HEK293 (cell line): Measurements from ENCODE around the gene MUC5B.
A peak's percentile ranks its signal among the peaks of the same experiment; 100 is the strongest.

ENCODE experiments used
- CTCF ChIA-PET: fragments of 350-600 bp; formaldehyde crosslinking; extraction: SDS; loops from one replicate; lab custom pipeline; 2021; ENCODE audit warnings: antibody characterized with exemption; lab: Yijun Ruan, JAX
- POLR2A ChIA-PET: fragments of 300-600 bp; formaldehyde crosslinking; extraction: SDS; loops from one replicate; lab custom pipeline; 2020; ENCODE audit warnings: antibody characterized with exemption, inconsistent platforms; lab: Yijun Ruan, JAX
- H3K27ac ChIP-seq: fragments of 200-500 bp; sonication (Bioruptor generic); 2 replicates; pipeline ENCODE4 v1.5.1; 2014; ENCODE audit warnings: low read depth, low read length, control low read depth, inconsistent platforms; ENCODE audit errors: extremely low read depth
- H3K36me3 ChIP-seq, 2 experiments: fragments of 200-500 bp in 1 of 2; sonication (Bioruptor generic) in 1 of 2; 1 replicate in 1 of 2; 2 replicates in 1 of 2; pipeline ENCODE4 v1.5.1; 2014 to 2017; ENCODE audit warnings: inconsistent platforms in 2 of 2, low read length in 2 of 2; ENCODE audit not compliant: control insufficient read depth in 2 of 2, insufficient read depth in 1 of 2
- H3K4me1 ChIP-seq: fragments of 200-500 bp; sonication (Bioruptor generic); 2 replicates; pipeline ENCODE4 v1.5.1; 2014; ENCODE audit warnings: mild to moderate bottlenecking, low read length, inconsistent platforms; ENCODE audit not compliant: control insufficient read depth, insufficient read depth
- H3K4me3 ChIP-seq: 2 replicates; pipeline ENCODE4 v1.5.1; 2011; ENCODE audit warnings: low read depth, mild to moderate bottlenecking, control low read depth, low read length, moderate library complexity
- H3K9me3 ChIP-seq: fragments of 200-500 bp; sonication (Bioruptor generic); 2 replicates; pipeline ENCODE4 v1.5.1; 2014; ENCODE audit warnings: low read depth, low read length, inconsistent platforms; ENCODE audit not compliant: control insufficient read depth, insufficient read depth
- ATF2 ChIP-seq: fragments of 450-650 bp; formaldehyde crosslinking; IDR thresholded peaks from 2 replicates; pipeline ENCODE4 v1.5.1; 2016; ENCODE audit warnings: missing biosample characterization, missing genetic modification characterization, low read depth
- FEZF1 ChIP-seq: fragments of 450-650 bp; formaldehyde crosslinking; IDR thresholded peaks from 2 replicates; pipeline ENCODE4 v1.5.1; 2016; ENCODE audit warnings: missing biosample characterization, missing genetic modification characterization
- HOXC10 ChIP-seq: sonication (generic); formaldehyde crosslinking; IDR thresholded peaks from 2 replicates; pipeline ENCODE4 v1.8.1; 2023; ENCODE audit warnings: mild to moderate bottlenecking, missing genetic modification reagents
- HOXD13 ChIP-seq: sonication (generic); formaldehyde crosslinking; IDR thresholded peaks from 2 replicates; pipeline ENCODE4 v1.8.0; 2022; ENCODE audit warnings: missing genetic modification reagents, borderline replicate concordance
- KLF1 ChIP-seq: fragments of 450-650 bp; formaldehyde crosslinking; IDR thresholded peaks from 2 replicates; pipeline ENCODE4 v1.5.1; 2016; ENCODE audit warnings: missing biosample characterization, missing genetic modification characterization
- KLF17 ChIP-seq: fragments of 450-650 bp; formaldehyde crosslinking; IDR thresholded peaks from 2 replicates; pipeline ENCODE4 v1.5.1; 2016; ENCODE audit warnings: missing biosample characterization, missing genetic modification characterization
- OSR2 ChIP-seq: fragments of 450-650 bp; formaldehyde crosslinking; IDR thresholded peaks from 2 replicates; pipeline ENCODE4 v1.5.1; 2016; ENCODE audit warnings: missing biosample characterization, missing genetic modification characterization
- PRDM6 ChIP-seq: fragments of 450-650 bp; formaldehyde crosslinking; IDR thresholded peaks from 2 replicates; pipeline ENCODE4 v1.5.1; 2017; ENCODE audit warnings: missing biosample characterization, missing genetic modification characterization
- SETDB1 ChIP-seq: IDR thresholded peaks from one replicate; pipeline ENCODE4 v1.6.1; 2017; ENCODE audit warnings: mild to moderate bottlenecking, low read length, moderate library complexity, mixed read lengths; ENCODE audit not compliant: insufficient read length
- TRIM28 ChIP-seq: IDR thresholded peaks from 2 replicates; pipeline ENCODE4 v1.6.1; 2011; ENCODE audit warnings: low read length, control low read depth, borderline replicate concordance
- ZBTB17 ChIP-seq: fragments of 450-650 bp; formaldehyde crosslinking; IDR thresholded peaks from 2 replicates; pipeline ENCODE4 v1.5.1; 2016; ENCODE audit warnings: missing biosample characterization, missing genetic modification characterization
- ZFHX2 ChIP-seq: fragments of 450-650 bp; formaldehyde crosslinking; conservative IDR thresholded peaks from 2 replicates; pipeline ENCODE4 v1.5.1; 2016; ENCODE audit warnings: missing biosample characterization, missing genetic modification characterization
- ZNF146 ChIP-seq: fragments of 450-650 bp; formaldehyde crosslinking; IDR thresholded peaks from 2 replicates; pipeline ENCODE4 v1.5.1; 2016; ENCODE audit warnings: missing biosample characterization, missing genetic modification characterization
- ZNF174 ChIP-seq: fragments of 450-650 bp; formaldehyde crosslinking; IDR thresholded peaks from 2 replicates; pipeline ENCODE4 v1.5.0; 2017; ENCODE audit warnings: missing biosample characterization, mild to moderate bottlenecking, missing genetic modification characterization
- ZNF2 ChIP-seq: fragments of 450-650 bp; formaldehyde crosslinking; IDR thresholded peaks from 2 replicates; pipeline ENCODE4 v1.5.1; 2016; ENCODE audit warnings: missing biosample characterization, missing genetic modification characterization
- ZNF214 ChIP-seq: fragments of 450-650 bp; formaldehyde crosslinking; IDR thresholded peaks from 2 replicates; pipeline ENCODE4 v1.5.1; 2017; ENCODE audit warnings: missing biosample characterization, mild to moderate bottlenecking, missing genetic modification characterization, borderline replicate concordance
- ZNF324 ChIP-seq: fragments of 450-650 bp; formaldehyde crosslinking; IDR thresholded peaks from 2 replicates; pipeline ENCODE4 v1.5.1; 2016; ENCODE audit warnings: missing biosample characterization, missing genetic modification characterization
- ZNF37A ChIP-seq: fragments of 450-650 bp; IDR thresholded peaks from 2 replicates; pipeline ENCODE4 v1.5.1; 2018; ENCODE audit warnings: missing biosample characterization, missing genetic modification characterization
- ZNF549 ChIP-seq: fragments of 450-650 bp; IDR thresholded peaks from 2 replicates; pipeline ENCODE4 v1.5.1; 2018; ENCODE audit warnings: missing biosample characterization, missing genetic modification characterization, mild to moderate bottlenecking, inconsistent platforms, moderate library complexity
- ZNF558 ChIP-seq: fragments of 450-650 bp; formaldehyde crosslinking; IDR thresholded peaks from 2 replicates; pipeline ENCODE4 v1.5.1; 2016; ENCODE audit warnings: missing biosample characterization, missing genetic modification characterization
- ZNF600 ChIP-seq: fragments of 450-650 bp; formaldehyde crosslinking; IDR thresholded peaks from 2 replicates; pipeline ENCODE4 v1.5.1; 2016; ENCODE audit warnings: missing biosample characterization, missing genetic modification characterization
- ZNF610 ChIP-seq: fragments of 450-650 bp; formaldehyde crosslinking; IDR thresholded peaks from 2 replicates; pipeline ENCODE4 v1.5.1; 2016; ENCODE audit warnings: missing biosample characterization, missing genetic modification characterization, borderline replicate concordance
- ZNF645 ChIP-seq: fragments of 450-650 bp; formaldehyde crosslinking; IDR thresholded peaks from 2 replicates; pipeline ENCODE4; 2016; ENCODE audit warnings: missing biosample characterization, missing genetic modification characterization
- ZNF704 ChIP-seq: fragments of 450-650 bp; formaldehyde crosslinking; IDR thresholded peaks from 2 replicates; pipeline ENCODE4 v1.5.1; 2016; ENCODE audit warnings: missing biosample characterization, missing genetic modification characterization
- ZNF747 ChIP-seq: fragments of 450-650 bp; formaldehyde crosslinking; IDR thresholded peaks from 2 replicates; pipeline ENCODE4 v1.5.1; 2016; ENCODE audit warnings: missing biosample characterization, missing genetic modification characterization
- ZSCAN30 ChIP-seq: fragments of 450-650 bp; IDR thresholded peaks from 2 replicates; pipeline ENCODE4 v1.5.1; 2018; ENCODE audit warnings: missing biosample characterization, mild to moderate bottlenecking, missing genetic modification characterization, moderate library complexity
- TF ChIP-seq, protein P1 (sequence below): fragments of 450-650 bp; IDR thresholded peaks from 2 replicates; pipeline ENCODE4 v1.5.1; 2018; ENCODE audit warnings: missing biosample characterization, mild to moderate bottlenecking, missing genetic modification characterization

The MUC5B gene

DNA sequence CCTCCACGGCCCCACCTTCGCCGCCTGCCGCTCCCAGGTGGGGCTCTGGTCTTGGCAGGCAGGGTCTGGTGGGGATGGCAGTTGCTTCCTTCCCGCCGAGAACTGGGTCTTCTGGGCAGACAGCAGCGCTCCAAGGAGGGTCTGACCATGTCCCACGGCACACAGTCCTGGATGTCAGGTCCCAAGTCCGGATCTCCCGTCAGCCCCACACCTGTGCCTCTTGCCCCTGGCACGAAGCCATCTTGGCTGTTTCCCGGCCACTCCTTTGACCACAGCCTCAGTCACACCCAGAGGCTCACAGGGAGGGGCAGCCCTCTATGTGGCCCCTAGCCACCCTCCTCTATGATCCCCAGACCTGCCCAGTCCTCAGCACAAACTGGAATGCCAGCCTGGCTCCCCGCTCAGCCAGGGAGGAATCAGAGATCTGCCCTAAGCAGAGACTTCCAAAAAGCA lies 14.3 kb downstream of the MUC5B start:
- Histone ChIP-seq H3K4me3 (no peak overlapping the region), H3K36me3 (no peaks in the 10 kb centered on the region), H3K4me1 (no peaks in the 10 kb centered on the region), H3K27ac (no peak overlapping the region), H3K9me3 (no peaks in the 10 kb centered on the region)
- ChIA-PET CTCF (no interaction called here), POLR2A (no interaction called here)
- peak; percentile 86 for TF ChIP-seq KLF1 (tag by site-specific recombination)
- no peak for TF ChIP-seq PRDM6 (tag by site-specific recombination)
- no peak for TF ChIP-seq ZNF704
- no peak for TF ChIP-seq OSR2 (tag by site-specific recombination)
- TF ChIP-seq ZNF610 (tag by site-specific recombination): no peak
- no peak for TF ChIP-seq ZNF324 (tag by site-specific recombination)
- TF ChIP-seq ZNF645 (tag by site-specific recombination): no peak
- TF ChIP-seq ZNF747 (tag by site-specific recombination): no peak
- TF ChIP-seq ZNF174 (tag by site-specific recombination): no peak
- TF ChIP-seq, protein P1, sequence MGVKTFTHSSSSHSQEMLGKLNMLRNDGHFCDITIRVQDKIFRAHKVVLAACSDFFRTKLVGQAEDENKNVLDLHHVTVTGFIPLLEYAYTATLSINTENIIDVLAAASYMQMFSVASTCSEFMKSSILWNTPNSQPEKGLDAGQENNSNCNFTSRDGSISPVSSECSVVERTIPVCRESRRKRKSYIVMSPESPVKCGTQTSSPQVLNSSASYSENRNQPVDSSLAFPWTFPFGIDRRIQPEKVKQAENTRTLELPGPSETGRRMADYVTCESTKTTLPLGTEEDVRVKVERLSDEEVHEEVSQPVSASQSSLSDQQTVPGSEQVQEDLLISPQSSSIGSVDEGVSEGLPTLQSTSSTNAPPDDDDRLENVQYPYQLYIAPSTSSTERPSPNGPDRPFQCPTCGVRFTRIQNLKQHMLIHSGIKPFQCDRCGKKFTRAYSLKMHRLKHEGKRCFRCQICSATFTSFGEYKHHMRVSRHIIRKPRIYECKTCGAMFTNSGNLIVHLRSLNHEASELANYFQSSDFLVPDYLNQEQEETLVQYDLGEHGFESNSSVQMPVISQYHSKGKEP (tag by site-specific recombination): no peak
- peak; percentile 39; the same call in 1 of the 2 replicates for TF ChIP-seq KLF17 (tag by site-specific recombination)
- TF ChIP-seq ZNF2 (tag by site-specific recombination): no peak

DNA sequence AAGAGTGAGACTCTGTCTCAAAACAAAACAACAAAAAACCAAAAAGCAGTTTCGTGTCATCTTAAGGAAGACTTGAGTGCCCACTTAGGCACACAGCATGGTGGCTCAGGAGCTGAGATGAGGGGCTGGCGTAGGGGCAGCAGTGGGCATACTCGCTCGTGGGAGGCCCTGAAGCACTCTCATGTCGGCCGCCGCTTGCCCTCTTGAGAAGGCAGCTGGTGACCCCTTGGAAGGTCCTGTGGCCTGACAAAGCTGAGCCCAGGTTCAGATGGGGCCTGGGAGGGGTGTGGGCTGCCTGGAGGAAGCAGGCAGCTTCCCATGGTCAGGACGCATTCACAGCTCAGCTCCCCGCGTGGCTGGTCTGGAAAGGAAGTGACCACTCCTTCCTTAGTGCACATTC lies 15.0 kb downstream of the MUC5B start:
- Histone ChIP-seq H3K27ac (no peak overlapping the region), H3K36me3 (no peaks in the 10 kb centered on the region), H3K4me1 (no peaks in the 10 kb centered on the region), H3K4me3 (no peak overlapping the region), H3K9me3 (no peaks in the 10 kb centered on the region)
- TF ChIP-seq ZSCAN30 (tag by site-specific recombination) (no peak), ZNF146 (tag by site-specific recombination) (no peak), FEZF1 (tag by site-specific recombination) (no peak), HOXD13 (no peak), ZNF549 (tag by site-specific recombination) (no peak), ZNF37A (tag by site-specific recombination) (no peak), TRIM28 (no peak), ZNF558 (tag by site-specific recombination) (no peak), ZNF174 (tag by site-specific recombination) (no peak), ZFHX2 (tag by site-specific recombination) (no peak), ZNF610 (tag by site-specific recombination) (no peak), ZBTB17 (tag by site-specific recombination) (no peak), HOXC10 (CRISPR knock-in tag) (no peak), ZNF600 (tag by site-specific recombination) (no peak), ZNF214 (tag by site-specific recombination) (no peak), SETDB1 (no peak), ATF2 (tag by site-specific recombination) (no peak)
- ChIA-PET CTCF (no interaction called here), POLR2A (no interaction called here)
